Fibroblast of lung (primary cell): ENCODE data around the gene NGF. TPM values are rescaled to one million over a fixed set of nuclear protein-coding genes. Genes with fewer than 3 reads are reported as not detected.
A peak's percentile ranks its signal among the peaks of the same experiment; 100 is the strongest.

Experiments used
- DNase-seq, 2 donors: peaks; one replicate each; pipeline versions ENCODE4 v3.0.0 to v3.0.0-alpha.2; 2010; ENCODE audit warnings: low read depth in 2 of 2
- H2AFZ ChIP-seq: 2 replicates; pipeline ENCODE4 v1.5.1; 2012; ENCODE audit warnings: low read length, control low read depth, inconsistent platforms
- H3K27ac ChIP-seq: 2 replicates; pipeline ENCODE4 v1.5.1; 2011; ENCODE audit warnings: low read length, control low read depth; ENCODE audit not compliant: insufficient read depth
- H3K27me3 ChIP-seq: 2 replicates; pipeline ENCODE4 v1.5.1; 2011; ENCODE audit warnings: mild to moderate bottlenecking, low read length; ENCODE audit not compliant: control insufficient read depth, insufficient read depth
- H3K36me3 ChIP-seq: 2 replicates; pipeline ENCODE4 v1.5.1; 2011; ENCODE audit warnings: low read length; ENCODE audit not compliant: control insufficient read depth, insufficient read depth
- H3K4me1 ChIP-seq: 2 replicates; pipeline ENCODE4 v1.5.1; 2011; ENCODE audit warnings: low read length; ENCODE audit not compliant: control insufficient read depth, insufficient read depth; ENCODE audit errors: extremely low read depth
- H3K4me2 ChIP-seq: 2 replicates; pipeline ENCODE4 v1.5.1; 2011; ENCODE audit warnings: low read length, control low read depth; ENCODE audit not compliant: insufficient read depth; ENCODE audit errors: extremely low read depth
- H3K4me3 ChIP-seq, 4 experiments: fragments of 200-600 bp in 1 of 4; sonication (generic) in 1 of 4; replicated peaks in 1 of 4; 2 replicates each; pipeline ENCODE4 v1.5.1; 2011 to 2016; ENCODE audit warnings: low read length in 4 of 4, low read depth in 3 of 4, mild to moderate bottlenecking in 3 of 4, control low read depth in 2 of 4, inconsistent platforms in 1 of 4, mixed read lengths in 1 of 4; ENCODE audit not compliant: insufficient read depth in 1 of 4; ENCODE audit errors: control extremely low read depth in 1 of 4
- H3K79me2 ChIP-seq: 2 replicates; pipeline ENCODE4 v1.5.1; 2012; ENCODE audit warnings: mild to moderate bottlenecking, low read length, inconsistent platforms; ENCODE audit not compliant: control insufficient read depth, insufficient read depth
- H3K9ac ChIP-seq: 2 replicates; pipeline ENCODE4 v1.5.1; 2011; ENCODE audit warnings: mild to moderate bottlenecking, low read length, control low read depth; ENCODE audit not compliant: insufficient read depth
- H3K9me3 ChIP-seq: 2 replicates; pipeline ENCODE4 v1.5.1; 2012; ENCODE audit warnings: low read depth, low read length; ENCODE audit not compliant: control insufficient read depth, insufficient read depth
- H4K20me1 ChIP-seq: 2 replicates; pipeline ENCODE4 v1.5.1; 2011; ENCODE audit warnings: low read length; ENCODE audit not compliant: control insufficient read depth, insufficient read depth; ENCODE audit errors: extremely low read depth
- EZH2 ChIP-seq: IDR thresholded peaks from 2 replicates; pipeline ENCODE4 v1.5.1; 2012; ENCODE audit warnings: low read length, control low read depth, mild to moderate bottlenecking; ENCODE audit errors: missing control alignments
- polyA plus RNA-seq, 2 donors: library from polyadenylated mRNA; depleted of rRNA in 1 of 2; stranded (reverse) in 1 of 2; unstranded in 1 of 2; fragments of >200 nt; gene quantifications; 2 replicates each; pipeline ENCODE4 v1.2.1, GENCODE V29; 2011 to 2012; ENCODE audit warnings: missing spikeins in 1 of 2
- total RNA-seq: library from RNA; depleted of rRNA; stranded (reverse); fragments of >200 nt; gene quantifications from 2 replicates; pipeline ENCODE4 v1.2.1, GENCODE V29; 2014
- TF ChIP-seq, protein P1 (sequence below), 2 donors: IDR thresholded peaks in 1 of 2; conservative IDR thresholded peaks in 1 of 2; 1 replicate in 1 of 2; 2 replicates in 1 of 2; pipeline ENCODE4 v1.5.1; 2011 to 2012; ENCODE audit warnings: low read length in 2 of 2, control low read depth in 1 of 2, inconsistent platforms in 1 of 2, low read depth in 1 of 2, mild to moderate bottlenecking in 1 of 2

NGF gene
- total and polyA plus RNA-seq, 2 donors (not counting 1 experiment from before 2014, with no cell fraction given) = 4.0 to 17.6 TPM

- peak overlapping the region; percentile 49 for H3K27ac ChIP-seq
- H3K9ac ChIP-seq = no peak overlapping the region
- no peak overlapping the region for H3K4me3 ChIP-seq
- H3K27me3 ChIP-seq = no peaks in the 10 kb centered on the region
- TF ChIP-seq, protein P1, sequence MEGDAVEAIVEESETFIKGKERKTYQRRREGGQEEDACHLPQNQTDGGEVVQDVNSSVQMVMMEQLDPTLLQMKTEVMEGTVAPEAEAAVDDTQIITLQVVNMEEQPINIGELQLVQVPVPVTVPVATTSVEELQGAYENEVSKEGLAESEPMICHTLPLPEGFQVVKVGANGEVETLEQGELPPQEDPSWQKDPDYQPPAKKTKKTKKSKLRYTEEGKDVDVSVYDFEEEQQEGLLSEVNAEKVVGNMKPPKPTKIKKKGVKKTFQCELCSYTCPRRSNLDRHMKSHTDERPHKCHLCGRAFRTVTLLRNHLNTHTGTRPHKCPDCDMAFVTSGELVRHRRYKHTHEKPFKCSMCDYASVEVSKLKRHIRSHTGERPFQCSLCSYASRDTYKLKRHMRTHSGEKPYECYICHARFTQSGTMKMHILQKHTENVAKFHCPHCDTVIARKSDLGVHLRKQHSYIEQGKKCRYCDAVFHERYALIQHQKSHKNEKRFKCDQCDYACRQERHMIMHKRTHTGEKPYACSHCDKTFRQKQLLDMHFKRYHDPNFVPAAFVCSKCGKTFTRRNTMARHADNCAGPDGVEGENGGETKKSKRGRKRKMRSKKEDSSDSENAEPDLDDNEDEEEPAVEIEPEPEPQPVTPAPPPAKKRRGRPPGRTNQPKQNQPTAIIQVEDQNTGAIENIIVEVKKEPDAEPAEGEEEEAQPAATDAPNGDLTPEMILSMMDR (conservative IDR thresholded peaks at IDR 0.05 in 1 of 2, IDR thresholded peaks at IDR 0.05 in 1 of 2; ENCODE audit: low read depth in 1 of 2, low read length in 2 of 2) = no peak
- no peak for TF ChIP-seq EZH2
- H3K79me2 ChIP-seq = peaks cover 53% of the 10 kb centered on the region
- no peaks in the 10 kb centered on the region for H3K9me3 ChIP-seq
- H2AFZ ChIP-seq = no peak overlapping the region
- no peaks in the 10 kb centered on the region for H3K36me3 ChIP-seq
- H4K20me1 ChIP-seq = no peaks in the 10 kb centered on the region
- H3K4me1 ChIP-seq = peaks cover 29% of the 10 kb centered on the region
- H3K4me2 ChIP-seq = peak overlapping the region; percentile 11
- peak; percentile 41 to 56 for DNase-seq
These were observed 14.6 kb downstream of the NGF start for GRCh38 chr1:115323366-115324004.

- Histone ChIP-seq H4K20me1 (no peaks in the 10 kb centered on the region), H3K4me2 (peak overlapping the region; percentile 51), H3K27ac (peak overlapping the region; percentile 49), H3K79me2 (peaks cover 46% of the 10 kb centered on the region), H3K9me3 (no peaks in the 10 kb centered on the region), H3K36me3 (no peaks in the 10 kb centered on the region), H3K4me3 (no peak overlapping the region), H2AFZ (no peak overlapping the region), H3K27me3 (no peaks in the 10 kb centered on the region), H3K4me1 (peaks cover 25% of the 10 kb centered on the region), H3K9ac (no peak overlapping the region)
- peak in 1 of 2 donors; percentile 75 for DNase-seq
- TF ChIP-seq, protein P1 (conservative IDR thresholded peaks at IDR 0.05 in 1 of 2, IDR thresholded peaks at IDR 0.05 in 1 of 2; ENCODE audit: low read depth in 1 of 2, low read length in 2 of 2) = no peak
- TF ChIP-seq EZH2 = no peak
These were observed 15.4 kb downstream of the NGF start for GRCh38 chr1:115322631-115323030.

GRCh38 chr1:115320377-115320776, 17.7 kb downstream of the NGF start:
- Histone ChIP-seq H3K4me3 (no peak overlapping the region), H3K4me1 (peaks cover 12% of the 10 kb centered on the region), H3K4me2 (no peak overlapping the region), H2AFZ (no peak overlapping the region), H3K9me3 (no peaks in the 10 kb centered on the region), H3K27ac (no peak overlapping the region), H4K20me1 (no peaks in the 10 kb centered on the region), H3K9ac (no peak overlapping the region), H3K79me2 (peaks cover 32% of the 10 kb centered on the region), H3K36me3 (no peaks in the 10 kb centered on the region), H3K27me3 (no peaks in the 10 kb centered on the region)
- TF ChIP-seq, protein P1 (conservative IDR thresholded peaks at IDR 0.05 in 1 of 2, IDR thresholded peaks at IDR 0.05 in 1 of 2; ENCODE audit: low read depth in 1 of 2, low read length in 2 of 2) = no peak
- TF ChIP-seq EZH2 = no peak
- no peak for DNase-seq
